Retinal pigment epithelial cell (primary cell): Measurements from ENCODE around the gene SP7.
A peak's percentile ranks its signal among the peaks of the same experiment; 100 is the strongest.
"Not testable (repeated sequence)": the region's sequence is repeated elsewhere in the genome, so short reads cannot be mapped to it uniquely, and the experiment has no call there.

ENCODE experiments used
- DNase-seq: peaks from one replicate; pipeline ENCODE4 v3.0.0-alpha.2; 2010; ENCODE audit warnings: low read depth
- H3K4me3 ChIP-seq: 2 replicates; pipeline ENCODE4 v1.5.1; 2011; ENCODE audit warnings: mild to moderate bottlenecking, low read length, control low read depth, moderate library complexity
- CTCF ChIP-seq: conservative IDR thresholded peaks from 2 replicates; pipeline ENCODE4 v1.5.1; 2011; ENCODE audit warnings: low read depth, low read length, control low read depth, inconsistent platforms

The SP7 gene

GRCh38 chr12:53298164-53298563 is 38.0 kb downstream of the SP7 start:
- TF ChIP-seq CTCF: no peak
- no peak overlapping the region for H3K4me3 ChIP-seq
- DNase-seq: no peak

GRCh38 chr12:53297106-53297505 is 39.0 kb downstream of the SP7 start:
- not testable (repeated sequence) for DNase-seq, H3K4me3 ChIP-seq

GRCh38 chr12:53295891-53296219 is 40.3 kb downstream of the SP7 start:
- peak overlapping the region; percentile 99 for H3K4me3 ChIP-seq
- DNase-seq: no peak
- TF ChIP-seq CTCF: no peak

- TF ChIP-seq CTCF: no peak
- DNase-seq: peak; percentile 73
These were observed 40.9 kb downstream of the SP7 start, which contains the start of gene PFDN5 for GRCh38 chr12:53295070-53295890. Gene PFDN5, plus strand, starts transcription at chr12:53295542. Its CDS starts 26 bp downstream, at chr12:53295568.

GRCh38 chr12:53292426-53292825 is 43.7 kb downstream of the SP7 start:
- DNase-seq: no peak
- TF ChIP-seq CTCF: no peak
- H3K4me3 ChIP-seq: no peak overlapping the region

More at GRCh38 chr12:53295070-53295890, 40.9 kb downstream of the SP7 start, which contains the start of gene PFDN5:
- peak within 1 kb of the TSS; percentile 99 for H3K4me3 ChIP-seq

GRCh38 chr12:53290661-53291060 is 45.5 kb downstream of the SP7 start:
- DNase-seq: no peak
- no peak for TF ChIP-seq CTCF
- no peak overlapping the region for H3K4me3 ChIP-seq

- DNase-seq: no peak
- H3K4me3 ChIP-seq: no peak overlapping the region
- TF ChIP-seq CTCF: no peak
These were observed 46.3 kb downstream of the SP7 start for GRCh38 chr12:53289891-53290290.
